Astrocyte (in vitro differentiated cells and primary cell): Measurements from ENCODE around the gene HMGCL.

Experiments
- CTCF ChIP-seq: IDR thresholded peaks from 2 replicates; pipeline ENCODE4 v1.5.1; 2011; ENCODE audit warnings: low read depth, mild to moderate bottlenecking, inconsistent platforms, low read length, moderate library complexity; ENCODE audit not compliant: insufficient read depth
- EZH2 ChIP-seq: IDR thresholded peaks from 2 replicates; pipeline ENCODE4 v1.6.1; 2012; ENCODE audit warnings: mild to moderate bottlenecking, low read length, inconsistent platforms; ENCODE audit not compliant: insufficient read depth

DNA sequence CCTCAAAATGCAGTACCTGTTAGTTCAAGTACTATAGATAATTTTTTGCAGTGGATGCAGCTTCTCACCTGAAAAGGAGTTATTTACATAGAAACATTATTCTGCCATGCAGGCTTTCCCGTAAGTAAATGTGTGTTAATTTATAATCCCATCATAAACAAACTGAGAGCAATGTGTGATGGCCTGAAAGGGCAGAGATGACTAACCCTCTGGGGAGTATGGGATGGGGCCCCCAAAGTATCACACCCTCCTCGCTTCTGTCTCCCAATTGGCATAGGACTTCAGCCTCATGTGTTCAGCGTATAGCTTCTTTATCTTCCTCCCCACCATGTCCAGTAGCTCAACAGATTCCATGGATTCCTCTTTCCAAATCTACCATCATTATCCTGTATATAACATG, 7.6 kb downstream of the HMGCL start:
- TF ChIP-seq CTCF (no peak), EZH2 (no peak)
